Measurements from ENCODE around the gene SMARCA1.

DNA sequence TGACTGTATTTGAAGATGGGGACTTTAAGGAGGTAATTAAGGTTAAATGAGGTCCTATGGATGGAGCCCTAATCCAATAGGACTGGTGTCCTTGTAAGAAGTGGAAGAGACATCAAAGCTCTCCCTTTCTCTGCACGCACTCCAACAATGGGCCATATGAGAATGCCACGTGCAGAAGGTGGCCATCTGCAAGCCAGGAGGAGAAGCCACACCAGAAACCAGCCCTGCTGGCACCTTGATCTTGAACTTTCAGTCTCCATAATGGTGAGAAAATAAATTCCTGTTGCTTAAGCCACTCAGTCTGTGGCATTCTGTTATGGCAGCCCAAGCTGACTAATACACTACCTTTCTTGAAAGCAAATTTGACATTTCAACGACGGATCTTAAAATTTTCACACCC, 73.2 kb downstream of the SMARCA1 start:
- TF ChIP-seq CTCF (IDR thresholded peaks at IDR 0.05; ENCODE audit: low read length) (no peak), EZH2 (IDR thresholded peaks at IDR 0.05; ENCODE audit: borderline replicate concordance, low read length) (no peak)
